ENCODE measurements around the gene AKAP11.
A peak's percentile ranks its signal among the peaks of the same experiment; 100 is the strongest.

Gene AKAP11

DNA sequence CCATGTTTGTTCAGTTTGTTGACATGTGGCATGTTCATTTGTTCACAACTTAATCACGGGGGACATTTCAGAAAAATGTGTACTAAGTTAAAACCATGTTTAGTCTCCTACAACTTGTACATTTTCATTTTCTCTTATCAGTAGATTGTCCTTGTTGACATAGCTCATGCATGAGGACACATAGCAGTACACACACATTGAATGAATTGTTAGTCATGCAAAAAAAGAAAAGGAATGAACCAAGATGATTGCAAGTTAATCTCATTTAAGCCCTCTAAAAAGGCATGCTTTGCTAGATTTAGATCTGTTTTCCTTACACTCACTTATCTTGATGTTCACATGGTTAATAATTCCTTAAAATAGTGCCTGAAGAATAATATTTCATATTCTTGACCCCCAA lies 38.2 kb upstream of the AKAP11 start:
- no peak overlapping the region for H3K4me3 ChIP-seq (ENCODE audit: low read depth, low read length)
- DNase-seq (ENCODE audit: low read depth), result no peak
- no peak for TF ChIP-seq CTCF (conservative IDR thresholded peaks at IDR 0.05; ENCODE audit: low read depth, low read length)

DNA sequence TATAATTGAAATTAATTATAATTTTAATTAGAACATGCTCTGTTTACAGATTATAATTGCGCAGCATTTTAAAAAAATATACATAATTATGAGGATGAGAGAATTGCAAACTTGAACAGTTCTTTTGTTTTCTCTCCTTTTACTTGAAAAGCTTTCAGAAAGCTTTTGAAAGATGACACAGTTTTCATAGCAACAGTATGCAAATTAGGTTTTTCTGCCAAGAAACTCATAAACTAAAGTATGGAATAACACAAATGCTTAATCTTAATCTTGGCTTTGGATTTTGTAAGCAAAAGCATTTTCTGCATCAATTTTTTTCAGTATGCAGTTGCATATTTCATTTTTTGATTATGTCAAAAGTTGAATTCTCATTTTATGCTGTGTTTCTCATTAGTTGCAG lies 32.8 kb upstream of the AKAP11 start:
- no peak for DNase-seq (ENCODE audit: low read depth)
- H3K4me3 ChIP-seq (ENCODE audit: low read depth, low read length), result no peak overlapping the region
- TF ChIP-seq CTCF (conservative IDR thresholded peaks at IDR 0.05; ENCODE audit: low read depth, low read length), result no peak

- no peak for TF ChIP-seq CTCF (conservative IDR thresholded peaks at IDR 0.05; ENCODE audit: low read depth, low read length)
- DNase-seq (ENCODE audit: low read depth), result no peak
- H3K4me3 ChIP-seq (ENCODE audit: low read depth, low read length), result no peak overlapping the region
Measured at GRCh38 chr13:42239644-42240043, 32.3 kb upstream of the AKAP11 start.

GRCh38 chr13:42246541-42246940 lies 25.4 kb upstream of the AKAP11 start:
- TF ChIP-seq CTCF (conservative IDR thresholded peaks at IDR 0.05; ENCODE audit: low read depth, low read length), result no peak
- no peak for DNase-seq (ENCODE audit: low read depth)
- H3K4me3 ChIP-seq (ENCODE audit: low read depth, low read length), result no peak overlapping the region

DNA sequence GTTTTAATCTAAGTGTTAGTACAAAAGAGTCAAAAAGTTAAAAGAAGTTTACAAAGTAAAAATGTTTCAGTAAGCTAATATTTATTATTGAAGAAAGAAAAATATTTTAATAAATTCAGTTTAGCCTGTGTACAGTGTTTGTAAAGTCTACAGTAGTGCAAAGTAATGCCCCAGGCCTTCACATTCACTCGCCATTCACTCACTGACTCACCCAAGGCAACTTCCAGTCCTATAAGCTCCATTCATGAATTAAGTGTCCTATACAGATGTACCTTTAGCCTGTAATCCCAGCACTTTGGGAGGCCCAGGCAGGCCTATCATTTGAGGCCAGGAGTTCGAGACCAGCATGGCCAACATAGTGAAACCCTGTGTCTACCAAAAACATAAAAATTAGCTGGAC lies 24.1 kb upstream of the AKAP11 start:
- TF ChIP-seq CTCF (conservative IDR thresholded peaks at IDR 0.05; ENCODE audit: low read depth, low read length), result no peak
- no peak overlapping the region for H3K4me3 ChIP-seq (ENCODE audit: low read depth, low read length)
- DNase-seq (ENCODE audit: low read depth), result peak; percentile 21

DNA sequence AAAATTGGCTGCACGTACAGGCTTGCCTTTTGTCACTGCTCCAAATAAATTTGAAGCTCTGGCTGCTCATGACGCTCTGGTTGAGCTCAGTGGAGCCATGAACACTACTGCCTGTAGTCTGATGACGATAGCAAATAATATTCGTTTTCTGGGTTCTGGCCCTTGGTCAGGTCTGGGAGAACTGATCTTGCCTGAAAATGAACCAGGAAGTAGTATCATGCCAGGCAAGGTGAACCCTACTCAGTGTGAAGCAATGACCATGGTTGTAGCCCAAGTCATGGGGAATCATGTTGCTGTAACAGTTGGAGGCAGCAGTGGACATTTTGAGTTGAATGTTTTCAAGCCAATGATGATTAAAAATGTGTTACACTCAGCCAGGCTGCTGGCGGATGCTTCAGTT lies 16.1 kb upstream of the AKAP11 start:
- H3K4me3 ChIP-seq (ENCODE audit: low read depth, low read length), result no peak overlapping the region
- DNase-seq (ENCODE audit: low read depth), result no peak
- TF ChIP-seq CTCF (conservative IDR thresholded peaks at IDR 0.05; ENCODE audit: low read depth, low read length), result no peak

GRCh38 chr13:42258747-42259146 lies 13.2 kb upstream of the AKAP11 start:
- TF ChIP-seq CTCF (conservative IDR thresholded peaks at IDR 0.05; ENCODE audit: low read depth, low read length), result no peak
- DNase-seq (ENCODE audit: low read depth), result no peak
- H3K4me3 ChIP-seq (ENCODE audit: low read depth, low read length), result no peak overlapping the region

All from choroid plexus epithelial cell (primary cell).